Endothelial cell of umbilical vein (primary cell): ENCODE measurements around the gene RBM17. TPM values are rescaled to one million over a fixed set of nuclear protein-coding genes. Genes with fewer than 3 reads are reported as not detected.

ENCODE experiments used
- BruUV-seq: library from RNA; stranded (reverse); fragments of 400-500 nt; replicated peaks from 2 replicates; lab custom pipeline; 2021; lab: Mats Ljungman, UMichigan
- CTCF ChIA-PET: fragments of 300-600, 350-600 bp; sonication (Branson Sonifier 250); formaldehyde crosslinking; loops from one replicate; lab custom pipeline; 2021; ENCODE audit warnings: antibody characterized with exemption, inconsistent platforms; lab: Charles Lee
- POLR2A ChIA-PET: fragments of 300-600, 350-600 bp; sonication (Branson Sonifier 250); formaldehyde crosslinking; loops from one replicate; lab custom pipeline; 2021; ENCODE audit warnings: antibody characterized with exemption, inconsistent platforms; lab: Charles Lee
- DNase-seq: peaks from one replicate; pipeline ENCODE4 v3.0.0-alpha.2; 2011; ENCODE audit warnings: low read depth, low spot score
- FAIRE-seq: peaks from 2 replicates; lab custom pipeline; 2011; peaks lifted over from hg19 to GRCh38; lab: Jason Lieb, UNC
- H2AFZ ChIP-seq: 2 replicates; pipeline ENCODE4 v1.6.0; 2012; ENCODE audit warnings: low read depth, low read length, control low read depth, inconsistent platforms
- H3K27ac ChIP-seq: 2 replicates; pipeline ENCODE4 v1.5.1; 2011; ENCODE audit warnings: low read depth, mild to moderate bottlenecking, control low read depth, low read length, moderate library complexity; ENCODE audit not compliant: insufficient read depth
- H3K27me3 ChIP-seq, 2 experiments: 2 replicates each; pipeline versions ENCODE4 v1.6.0 to v1.6.1; 2011; ENCODE audit warnings: low read length in 2 of 2, mixed read lengths in 1 of 2; ENCODE audit not compliant: control insufficient read depth in 2 of 2, insufficient read depth in 2 of 2
- H3K36me3 ChIP-seq, 2 experiments: 2 replicates in 1 of 2; 3 replicates in 1 of 2; pipeline ENCODE4 v1.5.1; 2011; ENCODE audit warnings: low read length in 2 of 2, mild to moderate bottlenecking in 1 of 2, moderate library complexity in 1 of 2; ENCODE audit not compliant: control insufficient read depth in 2 of 2, insufficient read depth in 2 of 2; ENCODE audit errors: extremely low read depth in 1 of 2
- H3K4me1 ChIP-seq: 3 replicates; pipeline ENCODE4 v1.5.1; 2011; ENCODE audit warnings: mild to moderate bottlenecking, low read length; ENCODE audit not compliant: control insufficient read depth, insufficient read depth; ENCODE audit errors: extremely low read depth
- H3K4me2 ChIP-seq: 2 replicates; pipeline ENCODE4 v1.6.1; 2011; ENCODE audit warnings: low read length, control low read depth, mixed read lengths; ENCODE audit not compliant: insufficient read depth
- H3K4me3 ChIP-seq, 3 experiments: fragments of 200-600 bp in 1 of 3; sonication (generic), shearing (Covaris generic) in 1 of 3; replicated peaks in 1 of 3; 2 replicates each; pipeline ENCODE4 v1.5.1; 2011 to 2016; ENCODE audit warnings: control low read depth in 3 of 3, low read length in 3 of 3, mild to moderate bottlenecking in 2 of 3, inconsistent platforms in 1 of 3, low read depth in 1 of 3, moderate library complexity in 1 of 3; ENCODE audit not compliant: insufficient read depth in 1 of 3
- H3K79me2 ChIP-seq: 2 replicates; pipeline ENCODE4 v1.6.0; 2012; ENCODE audit warnings: low read length, inconsistent platforms; ENCODE audit not compliant: control insufficient read depth, insufficient read depth
- H3K9ac ChIP-seq: replicated peaks from 2 replicates; pipeline ENCODE3; 2011; ENCODE audit warnings: low read length, control low read depth; ENCODE audit not compliant: insufficient read depth; ENCODE audit errors: extremely low read depth
- H3K9me1 ChIP-seq: replicated peaks from 3 replicates; pipeline ENCODE4 v1.6.0; 2011; ENCODE audit warnings: mild to moderate bottlenecking, low read length; ENCODE audit not compliant: control insufficient read depth, insufficient read depth; ENCODE audit errors: extremely low read depth
- H3K9me3 ChIP-seq: replicated peaks from 2 replicates; pipeline ENCODE4 v1.5.1; 2012; ENCODE audit warnings: low read length, inconsistent platforms; ENCODE audit not compliant: control insufficient read depth, insufficient read depth
- H4K20me1 ChIP-seq: replicated peaks from 2 replicates; pipeline ENCODE3; 2011; ENCODE audit warnings: mild to moderate bottlenecking, low read length; ENCODE audit not compliant: control insufficient read depth, insufficient read depth; ENCODE audit errors: extremely low read depth
- EZH2 ChIP-seq: IDR thresholded peaks from 2 replicates; pipeline ENCODE4 v1.6.1; 2012; ENCODE audit warnings: borderline replicate concordance, low read depth, mild to moderate bottlenecking, moderate library complexity, low read length, inconsistent platforms; ENCODE audit not compliant: severe bottlenecking
- FOS ChIP-seq: IDR thresholded peaks from 2 replicates; pipeline ENCODE4 v1.6.1; 2011; ENCODE audit warnings: mild to moderate bottlenecking, low read length, moderate library complexity, borderline replicate concordance; ENCODE audit not compliant: insufficient read depth
- GATA2 ChIP-seq: IDR thresholded peaks from 2 replicates; pipeline ENCODE4 v1.7.0; 2011; ENCODE audit warnings: low read depth, mild to moderate bottlenecking, moderate library complexity, mixed read lengths, low read length; ENCODE audit not compliant: insufficient read length, insufficient read depth
- MAX ChIP-seq: IDR thresholded peaks from 2 replicates; pipeline ENCODE4 v1.6.1; 2011; ENCODE audit not compliant: insufficient read depth, insufficient read length
- MYC ChIP-seq: IDR thresholded peaks from one replicate; pipeline ENCODE4 v1.6.1; 2011; ENCODE audit warnings: mild to moderate bottlenecking, low read depth, low read length
- POLR2A ChIP-seq: IDR thresholded peaks from 2 replicates; pipeline ENCODE4 v1.6.1; 2012; ENCODE audit warnings: low read depth, mild to moderate bottlenecking, control low read depth, low read length
- POLR2AphosphoS5 ChIP-seq: IDR thresholded peaks from 2 replicates; pipeline ENCODE4 v1.6.1; 2012; ENCODE audit warnings: low read depth, mild to moderate bottlenecking, control low read depth, low read length, moderate library complexity; ENCODE audit not compliant: insufficient read depth
- dilution Hi-C: fragments of 300-500 bp; cut with MboI; formaldehyde crosslinking; loops from one replicate; pipeline ENCODE4 v1.15.0; 2019; ENCODE audit warnings: low sequenced_read_pairs; ENCODE audit not compliant: extremely low pct_ligation_motif_present
- intact Hi-C: fragments of 100-400 bp; cut with micrococcal nuclease; formaldehyde crosslinking; loops from one replicate; pipeline ENCODE4 v1.10.0; 2022
- polyA plus RNA-seq, 4 experiments: library from polyadenylated mRNA; depleted of rRNA in 3 of 4; stranded (reverse) in 3 of 4; unstranded in 1 of 4; fragments of >200 nt; gene quantifications; 2 replicates each; pipeline versions ENCODE4 v1.2.1 to v1.2.3, GENCODE V29; 2011 to 2012; ENCODE audit warnings: missing spikeins in 1 of 4
- total RNA-seq: library from RNA; stranded (reverse); gene quantifications from 2 replicates; pipeline ENCODE4 v1.2.3, GENCODE V29; 2021
- TF ChIP-seq, protein P1 (sequence below), 2 donors: IDR thresholded peaks; 1 replicate in 1 of 2; 2 replicates in 1 of 2; pipeline ENCODE4 v1.5.1; 2011; ENCODE audit warnings: low read length in 2 of 2, mild to moderate bottlenecking in 2 of 2, moderate library complexity in 2 of 2, control low read depth in 1 of 2, inconsistent platforms in 1 of 2, low read depth in 1 of 2; ENCODE audit not compliant: insufficient read depth in 1 of 2; ENCODE audit errors: extremely low read depth in 1 of 2

The RBM17 gene
- total and polyA plus RNA-seq, 2 donors (not counting 3 experiments of a cell fraction or from before 2014, with no cell fraction given): 23.1 to 148 TPM

- no peak for DNase-seq
- TF ChIP-seq POLR2A (no peak), EZH2 (no peak), GATA2 (no peak), POLR2AphosphoS5 (no peak), MAX (no peak), MYC (no peak), FOS (no peak)
- TF ChIP-seq, protein P1, sequence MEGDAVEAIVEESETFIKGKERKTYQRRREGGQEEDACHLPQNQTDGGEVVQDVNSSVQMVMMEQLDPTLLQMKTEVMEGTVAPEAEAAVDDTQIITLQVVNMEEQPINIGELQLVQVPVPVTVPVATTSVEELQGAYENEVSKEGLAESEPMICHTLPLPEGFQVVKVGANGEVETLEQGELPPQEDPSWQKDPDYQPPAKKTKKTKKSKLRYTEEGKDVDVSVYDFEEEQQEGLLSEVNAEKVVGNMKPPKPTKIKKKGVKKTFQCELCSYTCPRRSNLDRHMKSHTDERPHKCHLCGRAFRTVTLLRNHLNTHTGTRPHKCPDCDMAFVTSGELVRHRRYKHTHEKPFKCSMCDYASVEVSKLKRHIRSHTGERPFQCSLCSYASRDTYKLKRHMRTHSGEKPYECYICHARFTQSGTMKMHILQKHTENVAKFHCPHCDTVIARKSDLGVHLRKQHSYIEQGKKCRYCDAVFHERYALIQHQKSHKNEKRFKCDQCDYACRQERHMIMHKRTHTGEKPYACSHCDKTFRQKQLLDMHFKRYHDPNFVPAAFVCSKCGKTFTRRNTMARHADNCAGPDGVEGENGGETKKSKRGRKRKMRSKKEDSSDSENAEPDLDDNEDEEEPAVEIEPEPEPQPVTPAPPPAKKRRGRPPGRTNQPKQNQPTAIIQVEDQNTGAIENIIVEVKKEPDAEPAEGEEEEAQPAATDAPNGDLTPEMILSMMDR (IDR thresholded peaks at IDR 0.05; ENCODE audit: extremely low read depth in 1 of 2, insufficient read depth in 1 of 2, low read depth in 1 of 2, low read length in 2 of 2): no peak
- Histone ChIP-seq H4K20me1 (no peaks in the 10 kb centered on the region), H3K4me3 (no peak overlapping the region), H3K4me1 (no peaks in the 10 kb centered on the region), H3K79me2 (no peaks in the 10 kb centered on the region), H3K9me3 (no peaks in the 10 kb centered on the region), H3K4me2 (no peak overlapping the region), H3K36me3 (no peaks in the 10 kb centered on the region), H2AFZ (no peak overlapping the region), H3K27me3 (peaks cover 4 to 6% of the 10 kb centered on the region in 2 experiments), H3K27ac (no peak overlapping the region), H3K9me1 (no peaks in the 10 kb centered on the region), H3K9ac (no peak overlapping the region)
- FAIRE-seq: no peak
- no TSS peak for BruUV-seq
- ChIA-PET POLR2A (no interaction called here), CTCF (no interaction called here)
- dilution Hi-C loops: no loop called here
- intact Hi-C loops: no loop called here
Measured at GRCh38 chr10:6070660-6071059, 18.2 kb upstream of the RBM17 start.
